Activated CD4-positive, alpha-beta T cell treated with anti-CD3 and anti-CD28 coated beads, Interleukin-2, amount 50 U/mL, for 4 hours (primary cell): Measurements from ENCODE around the gene NQO2.
"Not testable (repeated sequence)": the region's sequence is repeated elsewhere in the genome, so short reads cannot be mapped to it uniquely, and the experiment has no call there.

Source experiments
- DNase-seq, 2 experiments: peaks; one replicate each; pipeline ENCODE4 v3.0.0-alpha.2; 2020

The NQO2 gene

GRCh38 chr6:3016473-3017280, 17.0 kb downstream of the NQO2 start:
- DNase-seq, result no peak

- DNase-seq, result no peak
Observed at GRCh38 chr6:3017304-3017703, 17.6 kb downstream of the NQO2 start.

- no peak for DNase-seq
Observed at GRCh38 chr6:3019065-3019464, 19.4 kb downstream of the NQO2 start.

GRCh38 chr6:3019749-3020320, 20.1 kb downstream of the NQO2 start:
- DNase-seq, result no peak

- DNase-seq, result not testable (repeated sequence)
Observed at GRCh38 chr6:3020976-3021598, 21.4 kb downstream of the NQO2 start.

GRCh38 chr6:3022765-3023662, 23.3 kb downstream of the NQO2 start:
- DNase-seq, result no peak

- DNase-seq, result peak; percentile 85 to 86
Observed at GRCh38 chr6:3023663-3024483, 24.2 kb downstream of the NQO2 start.

- no peak for DNase-seq
Observed at GRCh38 chr6:3026791-3027626, 27.3 kb downstream of the NQO2 start.

- not testable (repeated sequence) for DNase-seq
Observed at GRCh38 chr6:3028156-3028555, 28.5 kb downstream of the NQO2 start.

- no peak for DNase-seq
Observed at GRCh38 chr6:3031857-3032640, 32.4 kb downstream of the NQO2 start.

GRCh38 chr6:3032986-3033385, 33.3 kb downstream of the NQO2 start:
- DNase-seq, result no peak

- DNase-seq, result no peak
Observed at GRCh38 chr6:3033652-3034051, 34.0 kb downstream of the NQO2 start.

- DNase-seq, result no peak
Observed at GRCh38 chr6:3035397-3035796, 35.7 kb downstream of the NQO2 start.

- no peak for DNase-seq
Observed at GRCh38 chr6:3036861-3037637, 37.4 kb downstream of the NQO2 start.

GRCh38 chr6:3037638-3038365, 38.1 kb downstream of the NQO2 start:
- no peak for DNase-seq

- DNase-seq, result no peak
Observed at GRCh38 chr6:3039384-3039783, 39.7 kb downstream of the NQO2 start.

GRCh38 chr6:3041147-3041546, 41.5 kb downstream of the NQO2 start:
- DNase-seq, result no peak

- DNase-seq, result no peak
Observed at GRCh38 chr6:3041606-3042005, 41.9 kb downstream of the NQO2 start.

GRCh38 chr6:3045369-3045768, 45.7 kb downstream of the NQO2 start:
- DNase-seq, result no peak
